Immature natural killer cell (primary cell): ENCODE measurements around the gene DDHD1. TPM values are rescaled to one million over a fixed set of nuclear protein-coding genes. Genes with fewer than 3 reads are reported as not detected.
"Not testable (repeated sequence)": the region's sequence is repeated elsewhere in the genome, so short reads cannot be mapped to it uniquely, and the experiment has no call there.

Source experiments
- DNase-seq, 3 donors: peaks; one replicate each; pipeline ENCODE4 v3.0.0; 2022; ENCODE audit warnings: mixed read lengths in 1 of 3
- H3K27ac Mint-ChIP-seq, 6 donors: one replicate each; pipeline ENCODE4 v1.8.0; 2020; ENCODE audit warnings: mixed read lengths in 6 of 6, mild to moderate bottlenecking in 5 of 6, inconsistent platforms in 4 of 6, moderate library complexity in 3 of 6
- H3K27me3 Mint-ChIP-seq, 3 donors: one replicate each; pipeline ENCODE4 v1.8.0; 2020 to 2021; ENCODE audit warnings: low read depth in 3 of 3, mild to moderate bottlenecking in 3 of 3, mixed read lengths in 3 of 3, moderate library complexity in 3 of 3, inconsistent platforms in 1 of 3
- H3K36me3 Mint-ChIP-seq, 3 donors: one replicate each; pipeline ENCODE4 v1.8.0; 2020; ENCODE audit warnings: mixed read lengths in 3 of 3, inconsistent platforms in 2 of 3, mild to moderate bottlenecking in 2 of 3
- H3K4me1 Mint-ChIP-seq, 2 donors: one replicate each; pipeline ENCODE4 v1.8.0; 2020; ENCODE audit warnings: inconsistent platforms in 2 of 2, mild to moderate bottlenecking in 2 of 2, mixed read lengths in 2 of 2, moderate library complexity in 1 of 2
- H3K4me3 Mint-ChIP-seq, 5 donors: one replicate each; pipeline ENCODE4 v1.8.0; 2020; ENCODE audit warnings: mild to moderate bottlenecking in 5 of 5, mixed read lengths in 5 of 5, inconsistent platforms in 3 of 5, moderate library complexity in 3 of 5
- H3K9me3 Mint-ChIP-seq, 6 donors: one replicate each; pipeline ENCODE4 v1.8.0; 2020; ENCODE audit warnings: mild to moderate bottlenecking in 6 of 6, mixed read lengths in 6 of 6, inconsistent platforms in 4 of 6, moderate library complexity in 3 of 6
- polyA plus RNA-seq, 3 donors: library from polyadenylated mRNA; unstranded; fragments of 300-500 nt; fragmentation: Illumina TruSeq; gene quantifications; one replicate each; pipeline ENCODE4 v1.2.3, GENCODE V29; 2021

The DDHD1 gene
- polyA plus RNA-seq, 3 donors from 2014 or later: 4.3 to 10.2 (median 4.5) TPM

DNA sequence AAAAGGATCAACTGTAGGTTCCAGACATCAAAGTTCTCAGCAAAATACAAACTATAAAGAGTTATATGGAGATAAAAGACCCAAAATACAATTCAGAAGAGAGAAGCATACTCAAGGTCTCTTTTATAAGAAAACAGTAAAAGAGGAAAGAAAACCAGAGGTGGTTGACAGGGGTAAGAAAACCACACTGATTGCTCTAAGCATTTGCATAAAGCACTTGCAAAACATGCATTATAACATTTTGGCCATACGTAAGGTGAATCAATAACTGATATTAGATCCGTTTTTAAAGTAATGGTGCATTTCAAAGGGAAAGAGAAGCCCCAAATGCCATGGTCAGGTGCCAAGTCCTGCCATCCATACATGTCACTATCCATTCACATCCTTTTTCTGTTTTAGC lies 5.9 kb downstream of the DDHD1 start:
- Mint-ChIP-seq H3K27me3 (peaks cover 4 to 9% (median 7%) of the 10 kb centered on the region in 3 donors), H3K4me3 (peak overlapping the region in 3 of 5 donors; percentile 27 to 36 (median 28)), H3K4me1 (peaks cover 62 to 83% of the 10 kb centered on the region in 2 donors), H3K9me3 (peaks cover 0 to 2% (median 0%) of the 10 kb centered on the region in 6 donors), H3K27ac (peak overlapping the region in 3 of 6 donors; percentile 4 to 52 (median 18)), H3K36me3 (peaks cover 4% of the 10 kb centered on the region in 3 donors)
- DNase-seq: no peak

DNA sequence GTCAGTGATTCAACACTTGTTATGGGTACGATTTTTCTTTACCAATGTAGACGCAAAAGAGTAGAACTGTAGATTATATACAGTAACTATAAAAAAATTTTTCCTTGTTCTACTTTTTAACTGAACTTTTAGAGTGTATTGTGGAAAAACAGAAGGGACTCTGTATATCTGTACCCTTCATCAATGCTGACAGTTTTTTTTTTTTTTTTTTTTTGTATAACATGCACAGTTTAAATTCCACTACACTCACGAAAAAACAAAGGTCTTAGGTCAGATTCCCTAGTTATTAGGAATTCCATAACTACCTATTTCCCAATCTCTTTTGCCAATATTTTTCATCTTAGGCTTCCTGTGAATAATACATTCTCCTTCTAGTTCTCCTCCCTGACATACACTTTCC lies 6.4 kb downstream of the DDHD1 start:
- H3K9me3 Mint-ChIP-seq: peaks cover 0 to 2% (median 1%) of the 10 kb centered on the region in 6 donors
- H3K36me3 Mint-ChIP-seq: peaks cover 4 to 9% (median 9%) of the 10 kb centered on the region in 3 donors
- DNase-seq: no peak
- peak overlapping the region in 3 of 6 donors; percentile 4 to 18 (median 11) for H3K27ac Mint-ChIP-seq
- H3K27me3 Mint-ChIP-seq: peaks cover 2 to 5% (median 5%) of the 10 kb centered on the region in 3 donors
- no peak overlapping the region for H3K4me3 Mint-ChIP-seq
- H3K4me1 Mint-ChIP-seq: peaks cover 61 to 83% of the 10 kb centered on the region in 2 donors

DNA sequence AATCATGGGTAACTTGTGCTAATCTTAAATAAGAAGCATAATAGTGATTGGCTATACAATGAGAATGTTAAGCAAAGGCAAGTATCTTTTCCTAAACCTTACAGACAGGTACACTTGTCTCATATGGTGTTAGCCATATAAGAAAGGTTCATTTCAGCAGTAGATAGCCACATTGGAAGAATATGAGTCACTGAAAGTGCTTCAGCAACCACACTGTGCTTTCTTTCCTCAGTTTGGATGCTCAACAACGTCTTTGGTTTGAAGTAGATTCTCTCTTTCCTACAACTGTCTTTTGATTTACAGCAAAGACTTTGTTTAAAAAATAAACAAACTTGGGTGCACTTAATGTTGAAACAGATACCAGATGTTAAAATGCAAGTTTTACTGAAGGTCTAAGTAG lies 8.9 kb downstream of the DDHD1 start:
- H3K36me3 Mint-ChIP-seq: peaks cover 23 to 32% (median 32%) of the 10 kb centered on the region in 3 donors
- H3K4me3 Mint-ChIP-seq: no peak overlapping the region
- no peak for DNase-seq
- peaks cover 0 to 3% (median 2%) of the 10 kb centered on the region in 3 donors for H3K27me3 Mint-ChIP-seq
- peaks cover 44 to 76% of the 10 kb centered on the region in 2 donors for H3K4me1 Mint-ChIP-seq
- H3K9me3 Mint-ChIP-seq: peaks cover 12 to 27% (median 23%) of the 10 kb centered on the region in 6 donors
- H3K27ac Mint-ChIP-seq: no peak overlapping the region

DNA sequence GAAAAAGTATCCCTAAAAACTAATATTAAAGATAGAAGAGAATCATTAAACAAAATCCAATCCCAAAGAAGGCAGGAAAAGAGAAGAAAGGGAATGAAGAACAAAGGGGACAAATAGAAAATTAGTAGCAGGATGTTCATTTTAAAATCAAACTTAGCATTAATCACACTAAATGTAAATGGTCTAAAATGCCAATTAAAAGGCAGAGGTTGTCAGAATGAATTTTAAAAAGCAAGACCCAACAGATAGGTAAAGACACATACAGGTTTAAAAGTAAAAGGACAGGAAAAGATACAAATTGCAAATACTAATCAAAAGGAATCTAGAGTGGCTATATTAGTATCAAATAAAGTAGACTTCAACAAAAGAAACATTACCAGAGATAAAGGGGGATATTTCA lies 12.5 kb downstream of the DDHD1 start:
- no peak for DNase-seq
- H3K4me3 Mint-ChIP-seq: no peak overlapping the region
- H3K9me3 Mint-ChIP-seq: peaks cover 12 to 47% (median 35%) of the 10 kb centered on the region in 6 donors
- peaks cover 30 to 50% (median 42%) of the 10 kb centered on the region in 3 donors for H3K36me3 Mint-ChIP-seq
- peaks cover 37 to 72% of the 10 kb centered on the region in 2 donors for H3K4me1 Mint-ChIP-seq
- peaks cover 0 to 2% (median 0%) of the 10 kb centered on the region in 3 donors for H3K27me3 Mint-ChIP-seq
- H3K27ac Mint-ChIP-seq: no peak overlapping the region

DNA sequence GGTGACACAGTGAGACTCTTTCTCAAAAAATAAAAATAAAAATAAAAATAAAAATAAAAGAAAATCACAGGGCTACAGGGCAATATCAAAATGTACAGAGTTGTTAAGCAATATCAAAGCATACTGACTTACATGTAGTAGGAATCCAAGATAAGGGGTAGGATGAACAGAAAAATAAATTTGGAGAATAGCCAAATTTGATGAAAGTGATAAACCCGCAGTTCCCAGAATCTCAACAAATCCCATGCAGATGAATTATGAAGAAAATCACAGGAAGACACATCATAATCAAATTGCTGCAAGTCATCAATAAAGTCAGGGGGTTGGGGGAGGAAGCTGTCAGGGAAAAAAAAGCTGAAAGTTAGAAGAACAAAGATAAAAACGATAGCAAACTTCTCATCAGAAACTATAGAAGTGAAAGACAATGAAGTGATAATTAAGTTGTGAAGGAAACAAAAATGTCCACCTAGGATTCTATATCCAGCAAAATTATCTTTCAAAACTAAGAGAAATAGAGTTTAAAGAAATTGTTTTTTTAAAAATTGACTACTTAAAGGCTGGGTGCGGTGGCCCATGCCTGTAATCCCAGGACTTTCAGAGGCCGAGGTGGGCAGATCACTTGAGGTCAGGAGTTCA lies 15.4 kb downstream of the DDHD1 start:
- H3K27me3 Mint-ChIP-seq: peaks cover 0 to under 1% (median 0%) of the 10 kb centered on the region in 3 donors

DNA sequence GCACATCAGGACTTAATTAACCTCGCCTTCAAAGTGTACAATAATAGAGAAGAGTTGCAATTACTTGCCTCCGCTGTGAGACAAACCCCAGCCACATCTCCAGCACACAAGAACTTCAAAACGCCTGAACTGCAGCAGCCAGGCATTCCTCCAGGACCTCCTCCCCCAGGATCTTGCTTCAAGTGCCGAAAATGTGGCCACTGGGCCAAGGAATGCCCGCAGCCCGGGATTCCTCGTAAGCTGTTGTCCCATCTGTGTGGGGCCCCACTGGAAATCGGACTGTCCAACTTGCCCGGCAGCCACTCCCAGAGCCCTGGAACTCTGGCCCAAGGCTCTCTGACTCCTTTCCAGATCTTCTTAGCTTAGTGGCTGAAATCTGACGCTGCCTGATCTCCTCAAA lies 22.6 kb downstream of the DDHD1 start:
- not testable (repeated sequence) for DNase-seq, H3K27ac Mint-ChIP-seq, H3K27me3 Mint-ChIP-seq, H3K36me3 Mint-ChIP-seq, H3K4me3 Mint-ChIP-seq, H3K9me3 Mint-ChIP-seq
- peaks cover 0 to 12% of the 10 kb centered on the region in 2 donors for H3K4me1 Mint-ChIP-seq

More for the DNA sequence above, 15.4 kb downstream of the DDHD1 start:
- no peak for DNase-seq
- peaks cover 26 to 54% (median 41%) of the 10 kb centered on the region in 3 donors for H3K36me3 Mint-ChIP-seq
- H3K9me3 Mint-ChIP-seq: peaks cover 11 to 47% (median 35%) of the 10 kb centered on the region in 6 donors
- H3K27ac Mint-ChIP-seq: no peak overlapping the region
- peaks cover 44 to 53% of the 10 kb centered on the region in 2 donors for H3K4me1 Mint-ChIP-seq
- no peak overlapping the region for H3K4me3 Mint-ChIP-seq

DNA sequence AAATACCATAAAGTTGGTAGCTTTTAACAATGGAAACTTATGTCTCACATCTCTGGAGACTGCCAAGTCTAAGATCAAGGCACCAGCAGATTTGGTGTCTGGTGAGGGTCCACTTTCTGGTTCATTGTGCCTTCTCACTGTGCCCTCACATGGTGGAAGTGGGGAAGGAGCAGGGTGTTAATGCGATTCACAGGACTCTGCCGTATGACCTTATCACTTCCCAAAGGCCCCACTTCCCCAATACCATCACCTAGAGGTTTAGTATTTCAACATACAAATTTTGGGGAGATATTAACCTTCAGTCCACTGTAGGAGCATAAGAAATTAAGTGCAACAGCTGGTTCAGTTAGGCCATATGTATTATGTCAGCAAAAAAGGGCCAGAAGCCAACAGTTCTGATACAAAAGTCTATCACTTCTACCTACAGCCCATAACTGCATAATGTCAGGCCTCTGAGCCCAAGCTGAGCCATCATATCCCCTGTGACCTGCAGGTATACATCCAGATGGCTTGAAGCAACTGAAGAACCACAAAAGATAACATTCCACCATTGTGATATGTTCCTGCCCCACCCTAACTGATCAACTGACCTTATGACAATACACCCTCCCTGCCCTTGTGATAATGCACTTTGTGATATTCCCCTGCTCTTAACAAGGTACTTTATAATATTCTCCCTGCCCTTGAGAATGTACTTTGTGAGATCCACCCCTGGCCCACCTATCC lies 24.7 kb downstream of the DDHD1 start:
- no peak overlapping the region for H3K4me3 Mint-ChIP-seq
- no peaks in the 10 kb centered on the region for H3K9me3 Mint-ChIP-seq
- no peak for DNase-seq
- H3K27me3 Mint-ChIP-seq: peaks cover 0 to 3% (median 0%) of the 10 kb centered on the region in 3 donors
- H3K27ac Mint-ChIP-seq: peak overlapping the region in 5 of 6 donors; percentile 12 to 93 (median 62)
- H3K4me1 Mint-ChIP-seq: peaks cover 6 to 8% of the 10 kb centered on the region in 2 donors
- no peaks in the 10 kb centered on the region for H3K36me3 Mint-ChIP-seq

DNA sequence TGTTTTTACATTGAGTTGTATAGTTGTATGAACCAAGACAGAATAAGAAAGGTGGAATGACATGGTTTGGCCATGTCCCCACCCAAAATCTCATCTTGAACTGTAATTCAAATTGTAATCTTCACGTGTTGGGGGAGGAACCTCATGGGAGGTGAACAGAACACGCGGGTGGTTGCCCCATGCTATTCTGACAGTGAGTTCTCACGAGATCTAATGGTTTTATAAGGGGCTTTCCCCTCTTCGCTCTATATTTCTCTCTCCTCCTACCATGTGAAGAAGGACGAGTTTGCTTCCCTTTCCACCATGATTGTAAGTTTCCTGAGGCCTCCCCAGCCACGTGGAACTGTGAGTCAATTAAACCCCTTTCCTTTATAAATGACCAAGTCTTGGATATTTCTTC lies 25.3 kb downstream of the DDHD1 start:
- H3K27me3 Mint-ChIP-seq: peaks cover 0 to 3% (median 0%) of the 10 kb centered on the region in 3 donors
- H3K9me3 Mint-ChIP-seq: no peaks in the 10 kb centered on the region
- peak overlapping the region in 5 of 6 donors; percentile 85 to 94 (median 93) for H3K27ac Mint-ChIP-seq
- H3K4me3 Mint-ChIP-seq: peak overlapping the region; percentile 75 to 88 (median 82)
- H3K4me1 Mint-ChIP-seq: peaks cover 6 to 8% of the 10 kb centered on the region in 2 donors
- H3K36me3 Mint-ChIP-seq: no peaks in the 10 kb centered on the region
- DNase-seq: no peak

DNA sequence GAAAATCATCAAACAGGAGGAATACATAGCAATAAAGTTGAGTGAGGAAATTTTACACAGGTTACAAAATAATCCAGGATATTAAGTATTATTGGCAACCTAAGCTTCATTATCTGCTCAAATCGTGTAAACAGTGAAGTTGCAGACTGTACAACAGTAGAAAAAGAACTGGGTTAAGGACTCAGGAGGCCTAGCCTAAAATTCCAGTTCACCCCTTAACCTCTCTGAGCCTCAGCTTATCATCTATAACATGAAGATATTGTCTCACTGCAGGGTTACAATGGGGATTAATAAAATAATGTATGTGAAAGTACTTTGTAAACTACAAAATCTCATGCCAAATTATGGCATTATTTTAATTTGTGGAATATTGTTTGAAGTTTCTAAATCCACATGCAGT lies 26.0 kb downstream of the DDHD1 start:
- Mint-ChIP-seq H3K9me3 (no peaks in the 10 kb centered on the region), H3K4me3 (peak overlapping the region; percentile 75 to 88 (median 82)), H3K27me3 (peaks cover 0 to 3% (median 0%) of the 10 kb centered on the region in 3 donors), H3K36me3 (no peaks in the 10 kb centered on the region), H3K4me1 (peaks cover 6 to 8% of the 10 kb centered on the region in 2 donors), H3K27ac (peak overlapping the region in 5 of 6 donors; percentile 85 to 94 (median 93))
- no peak for DNase-seq

DNA sequence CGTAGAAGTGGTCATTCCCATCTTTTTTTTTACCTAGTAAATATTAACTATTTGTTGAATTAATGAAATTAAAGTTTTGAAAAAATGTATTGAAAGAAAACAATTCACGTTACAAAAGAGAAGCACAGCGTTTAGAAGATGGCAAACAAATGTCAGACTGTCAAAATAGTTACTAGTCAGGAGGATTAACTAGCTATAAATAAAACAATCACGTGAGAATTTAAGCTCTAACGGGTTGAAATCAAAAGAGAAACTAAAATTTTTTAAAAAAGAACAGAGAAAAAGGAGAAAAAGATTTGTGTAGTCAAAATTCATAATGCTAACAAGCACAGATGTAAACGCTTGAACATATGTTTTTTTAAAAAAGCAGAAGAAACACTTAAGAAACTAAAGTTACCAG lies 26.4 kb downstream of the DDHD1 start:
- peaks cover 0 to 3% (median 0%) of the 10 kb centered on the region in 3 donors for H3K27me3 Mint-ChIP-seq
- peak overlapping the region; percentile 75 to 88 (median 82) for H3K4me3 Mint-ChIP-seq
- DNase-seq: peak in 1 of 3 donors; percentile 15
- no peaks in the 10 kb centered on the region for H3K36me3 Mint-ChIP-seq
- H3K4me1 Mint-ChIP-seq: peaks cover 6 to 12% of the 10 kb centered on the region in 2 donors
- H3K27ac Mint-ChIP-seq: peak overlapping the region in 5 of 6 donors; percentile 85 to 94 (median 93)
- H3K9me3 Mint-ChIP-seq: no peaks in the 10 kb centered on the region

DNA sequence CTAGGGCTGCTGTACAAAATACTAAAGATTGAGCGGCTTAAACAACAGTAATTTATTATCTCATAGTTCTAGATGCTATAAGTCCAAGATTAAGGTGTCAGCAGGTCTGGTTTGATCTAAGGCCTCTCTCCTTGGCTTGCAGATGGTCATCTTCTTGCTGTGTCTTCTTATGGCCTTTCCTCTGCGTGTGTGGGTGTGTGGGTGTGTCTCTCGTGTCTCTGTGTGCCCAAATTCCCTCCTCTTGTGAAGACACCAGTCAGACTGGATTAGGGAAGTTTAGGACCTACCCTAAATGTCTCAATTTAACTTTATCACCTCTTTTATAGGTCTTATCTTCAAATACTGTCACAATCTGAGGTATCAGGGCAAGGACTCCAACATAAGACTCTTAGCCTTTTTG lies 28.3 kb downstream of the DDHD1 start:
- H3K4me1 Mint-ChIP-seq: peaks cover 8 to 16% of the 10 kb centered on the region in 2 donors
- peaks cover 0 to 3% (median 0%) of the 10 kb centered on the region in 3 donors for H3K27me3 Mint-ChIP-seq
- no peak overlapping the region for H3K4me3 Mint-ChIP-seq
- H3K9me3 Mint-ChIP-seq: peaks cover 0 to 3% (median 0%) of the 10 kb centered on the region in 6 donors
- H3K27ac Mint-ChIP-seq: peak overlapping the region in 2 of 6 donors; percentile 4 to 23
- H3K36me3 Mint-ChIP-seq: peaks cover 0 to 4% (median 0%) of the 10 kb centered on the region in 3 donors
- DNase-seq: no peak

DNA sequence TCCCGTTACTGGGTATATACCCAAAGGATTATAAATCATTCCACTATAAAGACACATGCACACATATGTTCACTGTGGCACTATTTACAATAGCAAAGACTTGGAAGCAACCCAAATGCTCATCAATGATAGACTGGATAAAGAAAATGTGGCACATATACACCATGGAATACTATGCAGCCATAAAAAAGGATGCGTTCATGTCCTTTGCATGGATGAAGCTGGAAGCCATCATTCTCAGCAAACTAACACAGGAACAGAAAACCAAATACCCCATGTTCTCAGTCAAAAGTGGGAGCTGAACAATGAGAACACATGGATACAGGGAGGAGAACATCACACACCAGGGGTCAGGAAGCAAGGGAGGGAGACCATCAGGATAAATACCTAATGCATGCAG lies 31.7 kb downstream of the DDHD1 start:
- not testable (repeated sequence) for H3K4me3 Mint-ChIP-seq, H3K36me3 Mint-ChIP-seq, DNase-seq, H3K9me3 Mint-ChIP-seq, H3K27ac Mint-ChIP-seq, H3K27me3 Mint-ChIP-seq
- H3K4me1 Mint-ChIP-seq: peaks cover 35 to 50% of the 10 kb centered on the region in 2 donors

DNA sequence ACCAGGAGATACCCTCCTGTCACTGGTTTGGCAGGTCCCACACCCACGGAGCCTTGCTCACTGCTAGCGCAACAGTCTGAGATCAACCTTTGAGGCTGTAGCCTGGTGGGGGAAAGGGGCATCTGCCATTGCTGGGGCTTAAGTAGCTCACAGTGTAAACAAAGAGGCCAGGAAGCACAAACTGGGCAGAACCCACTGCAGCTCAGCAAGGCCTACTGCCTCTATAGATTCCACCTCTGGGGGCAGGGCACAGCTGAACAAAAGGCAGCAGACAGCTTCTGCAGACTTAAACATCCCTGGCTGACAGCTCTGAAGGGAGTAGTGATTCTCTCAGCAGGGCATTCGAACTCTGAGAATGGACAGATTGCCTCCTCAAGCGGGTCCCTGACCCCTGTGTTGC lies 35.6 kb downstream of the DDHD1 start:
- peaks cover 58 to 67% of the 10 kb centered on the region in 2 donors for H3K4me1 Mint-ChIP-seq
- not testable (repeated sequence) for H3K27ac Mint-ChIP-seq, H3K27me3 Mint-ChIP-seq, DNase-seq, H3K36me3 Mint-ChIP-seq, H3K9me3 Mint-ChIP-seq, H3K4me3 Mint-ChIP-seq

DNA sequence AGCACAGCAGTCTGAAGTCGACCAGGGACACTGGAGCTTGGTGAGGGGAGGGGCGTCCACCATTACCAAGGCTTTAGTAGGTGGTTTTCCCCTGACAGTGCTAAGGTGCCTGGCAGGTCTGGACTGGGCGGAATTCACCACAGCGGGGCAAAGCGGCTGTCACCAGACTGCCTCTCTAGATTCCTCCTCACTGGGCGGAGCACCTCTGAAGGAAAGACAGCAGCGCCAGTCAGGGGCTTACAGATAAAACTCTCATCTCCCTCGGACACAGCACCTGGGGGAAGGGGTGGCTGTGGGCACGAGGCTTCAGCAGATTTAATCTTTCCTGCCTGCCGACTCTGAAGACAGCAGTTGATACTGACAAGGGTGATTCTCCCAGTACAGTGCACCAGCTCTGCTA lies 39.1 kb downstream of the DDHD1 start:
- H3K27me3 Mint-ChIP-seq: no peaks in the 10 kb centered on the region
- no peaks in the 10 kb centered on the region for H3K36me3 Mint-ChIP-seq
- H3K4me1 Mint-ChIP-seq: peaks cover 52 to 57% of the 10 kb centered on the region in 2 donors
- H3K9me3 Mint-ChIP-seq: peaks cover 0 to 3% (median 0%) of the 10 kb centered on the region in 6 donors
- H3K4me3 Mint-ChIP-seq: peak overlapping the region in 1 of 5 donors; percentile 7
- peak in 2 of 3 donors; percentile 25 to 29 for DNase-seq
- H3K27ac Mint-ChIP-seq: peak overlapping the region in 1 of 6 donors; percentile 19
